RPMI8226 (cell line): ENCODE results near the gene LPP.

Experiments
- DNase-seq: peaks from one replicate; pipeline ENCODE4 v3.0.0-alpha.2; 2015

The LPP gene

DNA sequence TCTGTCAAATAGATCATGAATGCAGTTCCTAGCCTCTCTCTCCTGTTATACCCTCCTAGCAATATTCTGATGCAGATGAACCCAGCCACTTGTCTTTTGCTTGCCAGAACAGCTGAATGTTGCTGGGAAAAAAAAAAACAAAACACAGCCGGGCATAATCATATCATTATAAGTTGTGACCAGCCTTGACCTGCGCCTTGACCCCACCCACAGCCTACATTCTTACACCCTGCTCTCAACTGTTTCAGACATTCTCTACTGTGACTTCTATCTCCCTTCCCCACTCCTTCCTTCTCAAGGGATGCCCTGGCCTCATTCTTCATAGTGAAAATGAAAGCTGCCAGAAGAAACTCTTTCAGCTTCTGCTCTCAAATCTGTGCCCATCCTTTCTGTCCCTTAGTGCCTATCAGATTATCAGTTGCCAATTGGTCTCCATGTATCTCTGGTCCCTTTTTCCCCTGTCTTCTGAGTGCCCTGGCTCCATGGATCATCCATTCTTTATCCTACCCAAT, 628.7 kb downstream of the LPP start:
- no peak for DNase-seq

DNA sequence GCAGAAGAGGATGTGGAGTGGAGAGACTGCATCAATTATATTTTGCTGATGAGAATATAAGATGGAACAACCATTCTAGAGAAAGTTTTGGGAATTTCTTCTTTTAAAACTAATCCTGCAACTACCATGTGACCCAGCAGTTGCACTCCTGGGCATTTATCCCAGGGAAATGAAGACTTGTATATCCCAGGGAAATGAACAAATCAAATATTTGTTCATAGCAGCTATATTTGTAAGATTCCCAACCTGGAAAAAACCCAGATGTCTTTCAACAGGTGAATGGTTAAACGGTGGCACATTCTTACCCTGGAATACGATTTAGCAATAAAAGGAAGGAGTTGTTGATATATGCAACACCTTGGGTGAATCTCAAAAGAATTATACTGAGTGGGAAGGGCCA, 632.5 kb downstream of the LPP start:
- no peak for DNase-seq

DNA sequence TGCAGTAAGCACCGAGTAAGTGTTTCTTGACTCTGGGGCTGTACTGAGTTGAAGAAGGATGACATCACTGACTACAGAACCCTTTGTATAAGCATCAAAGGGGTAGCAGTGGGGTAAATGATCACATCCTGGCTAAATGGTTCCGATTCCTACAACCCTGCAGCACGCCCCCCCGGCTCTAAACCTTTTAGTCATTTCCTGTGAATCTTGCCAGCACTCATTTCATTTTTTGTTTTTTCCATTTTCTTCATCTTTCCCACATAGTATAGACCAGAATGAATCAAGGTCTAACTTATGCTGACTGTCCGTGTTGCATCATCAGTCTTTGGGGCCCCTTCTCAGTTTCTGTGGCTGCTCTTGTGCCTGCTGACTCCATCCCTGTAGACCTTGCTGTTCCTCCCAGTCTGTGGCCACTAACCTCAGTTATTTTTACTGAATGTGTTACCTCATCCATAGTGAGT, 634.7 kb downstream of the LPP start:
- DNase-seq, result no peak

DNA sequence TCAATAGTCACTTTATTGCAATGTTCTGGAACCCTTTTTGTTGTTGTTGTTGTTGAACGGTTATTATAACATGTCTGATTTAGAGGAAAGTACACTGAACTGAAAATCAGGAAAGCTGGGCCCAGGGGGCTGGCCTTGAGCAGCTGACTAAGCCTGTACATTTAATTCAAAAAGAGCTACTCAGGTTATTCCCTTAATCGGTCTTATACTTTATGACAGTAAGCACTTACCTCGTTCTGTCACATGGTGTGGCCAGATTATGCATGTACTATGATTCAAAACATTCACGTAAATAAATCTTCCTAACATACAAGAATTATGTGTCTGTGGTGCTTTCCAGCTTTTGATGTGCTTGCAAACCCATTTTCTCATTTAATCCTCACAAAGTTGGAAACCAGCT, 635.3 kb downstream of the LPP start:
- no peak for DNase-seq

DNA sequence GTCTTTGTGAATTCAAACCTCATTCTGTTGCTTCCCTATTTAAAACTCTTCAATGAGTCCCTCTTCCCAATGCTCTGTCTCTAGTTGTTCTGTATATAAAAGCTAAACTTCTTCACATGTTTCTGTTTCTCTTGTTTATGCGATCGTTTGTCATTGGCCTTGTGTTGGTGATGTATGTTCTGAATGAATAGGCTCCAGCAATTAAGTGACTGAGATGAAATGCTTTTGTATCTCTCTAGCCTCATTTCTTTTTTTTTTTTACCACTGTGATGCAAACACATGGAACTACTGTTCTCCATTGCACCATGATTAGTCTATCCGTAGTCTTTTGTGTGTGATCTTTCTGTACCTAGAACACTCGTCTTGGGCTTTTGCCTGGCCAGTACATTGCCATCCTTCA, 637.4 kb downstream of the LPP start:
- DNase-seq, result no peak

DNA sequence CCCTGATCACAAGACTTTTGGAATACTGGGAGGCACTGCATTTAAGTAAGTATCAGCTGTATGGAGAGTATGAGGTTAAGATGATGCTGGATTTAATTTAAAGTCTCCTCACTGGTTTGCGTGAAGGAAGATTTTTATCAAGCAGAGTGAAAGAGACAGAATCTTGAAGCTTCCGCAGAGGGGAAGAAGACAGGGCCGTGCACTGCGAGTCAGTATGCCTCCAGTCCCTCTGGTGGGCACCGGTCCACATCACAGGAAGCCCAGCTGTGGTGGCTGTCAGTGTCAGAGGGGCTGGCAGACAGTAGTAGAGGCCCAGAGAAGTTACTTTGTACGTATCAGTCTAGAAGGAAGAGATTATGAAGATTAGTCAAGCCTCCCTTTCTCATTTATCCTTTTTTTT, 638.8 kb downstream of the LPP start:
- DNase-seq, result peak; percentile 7

DNA sequence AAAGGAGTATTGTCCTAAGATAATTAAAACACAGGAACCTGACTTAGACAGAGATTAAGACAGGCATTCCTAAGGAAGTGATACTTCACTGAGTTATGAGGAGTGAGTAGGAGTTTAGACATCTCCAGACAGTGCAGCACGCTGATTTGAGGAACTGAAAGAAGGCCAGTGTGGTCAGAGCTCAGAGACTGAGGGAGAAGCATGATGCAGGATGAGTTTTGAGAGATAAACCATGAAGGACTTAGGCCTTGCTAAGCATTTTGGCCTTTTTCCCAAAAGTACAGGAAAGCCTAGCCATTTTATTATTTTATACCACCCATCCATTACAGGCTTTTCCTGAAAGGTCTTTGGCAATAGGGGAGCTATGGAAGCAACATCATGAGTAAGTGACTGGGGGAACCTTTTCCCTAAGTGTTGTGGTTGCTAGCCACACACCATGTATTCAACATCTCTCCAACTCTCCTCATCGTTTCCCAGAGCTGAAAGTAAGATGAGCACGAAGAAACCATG, 642.2 kb downstream of the LPP start:
- peak; percentile 53 for DNase-seq

DNA sequence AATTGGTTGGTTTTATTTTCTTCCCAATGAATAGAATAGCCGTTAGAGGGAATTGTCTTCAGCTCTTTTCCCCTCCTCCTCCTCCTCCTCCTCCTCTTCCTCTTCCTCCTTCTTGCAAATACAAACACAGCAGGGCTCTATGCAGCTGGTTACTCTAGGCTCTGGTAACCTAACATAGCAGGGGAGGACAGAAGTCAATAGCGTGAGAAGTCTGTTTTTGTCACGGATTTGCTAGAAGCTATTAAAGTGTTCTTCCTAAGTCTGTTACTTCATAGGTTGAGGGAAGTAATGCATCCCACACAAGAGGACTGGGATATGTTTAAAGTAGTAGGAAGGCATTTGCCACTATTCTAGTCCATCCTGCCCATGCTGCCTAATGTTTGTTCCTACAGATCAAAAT, 643.1 kb downstream of the LPP start:
- DNase-seq, result no peak

DNA sequence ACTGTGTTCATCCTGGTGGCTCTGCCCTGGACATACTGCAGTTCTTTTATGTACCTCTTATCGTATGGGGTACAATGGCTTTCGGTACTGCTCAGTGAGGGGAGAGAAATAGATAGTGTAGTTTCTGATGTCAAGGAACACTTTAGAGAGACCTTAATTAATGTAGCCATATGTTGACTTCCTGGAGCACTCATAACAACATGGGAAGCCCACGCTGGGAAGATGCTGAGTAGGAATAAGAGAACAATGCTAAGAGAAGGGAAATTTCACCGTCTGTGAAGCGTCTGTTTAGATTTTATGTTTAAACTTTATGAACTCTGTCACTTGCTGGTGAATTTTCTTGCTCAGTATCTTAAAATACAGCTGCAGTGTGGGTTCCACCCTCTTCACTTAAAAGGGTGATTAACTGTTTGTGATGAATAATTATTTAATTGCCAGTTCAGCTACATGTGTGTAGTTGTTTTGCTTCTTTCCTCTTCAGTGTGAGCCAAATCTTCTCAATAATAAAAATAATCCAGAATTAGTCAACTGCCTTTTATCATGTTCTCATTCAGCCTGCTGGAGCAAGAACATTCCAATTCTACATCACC, 644.7 kb downstream of the LPP start:
- DNase-seq, result no peak

DNA sequence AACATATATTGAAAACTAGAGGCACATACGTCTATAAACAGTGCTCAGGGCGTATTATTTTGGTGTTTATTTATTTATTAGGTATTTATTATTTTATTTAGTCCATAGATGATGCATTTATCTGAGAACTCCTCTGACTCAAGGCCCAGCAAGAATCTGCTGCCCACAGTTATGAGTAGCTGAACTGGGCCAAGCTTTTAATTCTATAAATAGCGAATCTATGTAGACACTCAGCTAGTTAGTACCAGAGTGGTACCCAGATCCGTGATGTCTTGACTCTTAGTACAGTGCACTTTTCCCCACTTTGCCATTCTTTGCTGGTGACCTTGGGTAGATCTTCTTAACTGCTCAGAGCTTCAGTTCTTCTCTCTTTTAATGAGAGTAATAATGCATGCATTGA, 647.4 kb downstream of the LPP start:
- DNase-seq, result no peak

DNA sequence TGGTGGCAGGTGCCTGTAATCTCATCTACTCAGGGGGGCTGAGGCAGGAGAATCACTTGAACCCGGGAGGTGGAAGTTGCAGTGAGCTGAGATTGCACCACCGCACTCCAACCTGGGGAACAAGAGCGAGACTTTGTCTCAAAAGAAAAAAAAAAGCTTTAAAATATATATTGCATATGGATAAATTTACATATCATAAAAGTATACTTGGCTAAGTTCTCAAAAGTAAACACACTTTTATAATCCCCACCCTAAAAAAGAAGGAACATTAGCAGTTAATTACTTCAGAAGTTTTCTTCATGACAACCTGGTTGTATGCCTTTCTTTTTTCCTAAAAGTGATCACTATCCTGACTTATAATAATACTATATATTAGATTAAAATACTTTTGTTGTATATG, 648.7 kb downstream of the LPP start:
- DNase-seq, result no peak

DNA sequence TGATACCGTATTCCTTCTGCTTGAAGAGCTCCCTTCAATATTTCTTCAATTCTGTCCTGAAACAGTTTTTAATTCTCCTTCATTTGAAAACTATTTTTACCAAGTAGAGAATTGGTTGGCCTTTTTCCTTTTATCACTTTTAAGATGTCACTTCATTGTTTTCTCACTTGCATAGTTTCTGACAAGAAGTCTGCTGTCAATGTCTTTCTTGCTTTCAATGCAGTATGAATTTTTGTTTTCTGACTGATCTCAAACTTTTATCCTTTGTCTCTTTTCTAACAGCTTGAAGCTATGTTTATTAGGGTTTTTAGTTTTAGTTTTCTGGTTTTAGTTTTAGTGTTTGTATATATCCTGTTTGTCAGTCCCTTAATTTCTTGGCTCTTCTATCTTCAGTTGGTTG, 653.0 kb downstream of the LPP start:
- no peak for DNase-seq

DNA sequence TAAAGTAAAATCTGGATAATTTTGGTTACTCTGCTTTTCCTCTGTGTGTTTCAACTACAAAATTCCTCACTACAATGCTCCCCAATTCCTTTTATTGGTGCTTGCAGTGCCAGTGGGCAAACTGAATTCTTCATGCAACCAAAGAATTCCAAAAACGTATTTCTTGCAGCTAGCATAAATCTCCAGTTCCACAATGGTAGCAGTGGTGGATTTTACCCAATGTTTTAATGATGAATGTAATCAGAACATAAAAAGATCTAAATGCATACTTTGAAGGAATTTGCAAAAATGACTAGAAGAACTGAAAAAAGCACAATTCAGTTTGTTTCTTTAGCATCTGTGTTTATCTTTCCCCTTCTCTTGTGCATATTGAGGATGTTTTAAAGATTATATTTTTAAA, 658.2 kb downstream of the LPP start:
- no peak for DNase-seq

DNA sequence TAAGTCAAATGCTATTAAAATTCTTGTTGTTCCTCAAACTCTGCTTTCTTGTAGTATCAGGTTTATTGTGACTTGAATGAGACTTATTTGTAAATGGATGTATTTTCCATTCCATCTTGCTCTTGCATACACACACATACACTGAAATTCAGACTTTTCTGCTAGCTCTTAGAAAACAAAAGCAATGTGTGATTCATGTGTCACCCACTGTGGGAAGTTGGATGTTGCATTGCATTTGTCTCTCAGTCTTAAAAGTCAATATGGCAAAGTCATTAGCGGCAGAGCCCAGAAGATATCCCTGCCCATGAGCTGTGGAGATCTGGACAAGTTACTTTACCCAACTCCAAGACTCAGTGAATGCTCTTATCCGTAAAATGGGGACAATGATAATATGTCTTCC, 660.6 kb downstream of the LPP start:
- no peak for DNase-seq

DNA sequence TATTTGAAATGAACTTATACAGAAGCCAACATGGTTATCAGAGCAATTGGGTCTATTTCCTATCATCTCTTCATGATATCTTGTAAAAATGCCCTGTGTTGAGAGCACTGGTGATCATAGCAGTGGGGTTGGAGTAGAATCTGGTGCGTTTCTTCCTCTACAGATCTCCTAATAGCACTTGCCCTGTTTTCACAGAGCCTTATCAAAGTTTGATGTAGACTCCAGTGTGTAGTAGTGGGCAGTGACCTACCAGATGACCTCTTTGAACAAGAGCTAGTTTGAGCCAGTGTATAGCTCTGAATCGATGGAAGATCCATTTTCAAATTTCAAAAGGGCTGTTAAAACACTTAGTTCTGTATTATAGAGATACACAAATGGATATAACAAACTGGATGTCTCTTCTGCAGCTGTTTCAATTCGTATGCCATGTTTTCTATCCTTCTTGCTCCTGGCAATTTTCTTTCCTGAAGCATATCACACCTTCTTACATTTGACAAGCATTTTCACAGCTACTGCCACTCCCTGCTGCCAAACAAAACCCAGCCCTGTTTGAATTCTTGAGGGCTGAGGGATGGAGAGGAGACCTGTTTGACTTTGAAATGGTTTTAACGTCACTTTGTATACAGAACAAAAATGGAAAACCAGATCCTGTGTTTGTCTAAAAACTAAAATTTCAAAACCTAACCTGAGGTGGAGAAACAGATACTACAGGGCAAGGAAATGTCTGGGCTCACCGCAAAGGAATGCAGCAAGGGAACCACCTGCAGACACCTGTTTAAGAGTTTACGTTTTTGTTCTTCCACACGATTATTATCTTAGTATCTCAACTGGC, 663.4 kb downstream of the LPP start:
- no peak for DNase-seq

DNA sequence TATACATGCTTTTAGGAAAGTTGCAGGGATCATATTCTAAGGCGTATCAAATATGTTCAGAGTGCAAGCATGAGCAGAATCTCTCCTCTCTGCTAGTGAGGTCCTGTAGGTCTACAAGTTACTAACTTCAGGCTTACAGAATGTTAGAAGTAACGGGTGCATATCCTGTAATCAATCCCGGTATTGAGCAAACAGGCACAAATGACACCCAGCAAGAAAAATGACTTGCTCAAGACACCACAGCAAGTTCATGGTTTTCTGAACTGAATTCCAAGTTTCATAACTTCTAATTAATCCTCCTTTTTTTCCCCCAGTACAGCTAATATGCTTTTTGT, 663.9 kb downstream of the LPP start:
- DNase-seq, result no peak

DNA sequence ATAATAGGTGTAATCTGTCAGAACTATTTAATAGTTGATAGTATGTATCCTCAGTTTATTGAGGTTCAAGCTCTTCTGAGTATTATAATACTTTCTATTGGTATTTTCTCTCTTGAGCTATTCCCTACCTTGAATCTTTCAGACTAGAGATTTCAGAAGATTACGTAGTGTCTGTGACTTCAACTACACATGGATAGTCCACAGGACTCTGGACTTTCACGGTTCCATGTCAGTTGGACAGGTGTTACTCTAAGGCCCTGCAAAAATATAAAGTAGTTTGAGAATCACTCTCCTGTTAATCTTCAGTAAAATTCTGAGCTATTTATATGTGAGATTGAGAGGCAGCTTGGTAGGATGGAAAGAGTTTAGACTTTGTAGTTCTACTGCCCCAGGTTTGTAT, 664.3 kb downstream of the LPP start:
- no peak for DNase-seq

DNA sequence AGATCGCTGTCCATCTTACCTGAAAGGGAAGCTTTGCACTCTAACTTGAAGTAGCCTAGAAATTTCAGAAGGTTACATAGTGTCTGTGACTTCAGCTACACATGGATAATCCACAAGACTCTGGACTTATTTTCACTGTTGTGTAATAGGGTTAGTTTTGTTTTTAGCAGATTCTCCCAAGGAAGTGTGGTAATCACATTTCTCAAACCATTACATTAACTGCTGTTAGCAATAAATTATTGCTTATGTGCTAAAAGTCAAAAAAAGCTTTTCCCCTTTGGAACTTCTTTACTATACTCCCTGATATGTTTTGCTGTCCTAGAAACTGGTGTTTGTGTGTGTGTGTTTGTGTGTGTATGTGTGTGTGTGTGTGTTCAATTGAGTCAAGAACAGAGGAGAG, 666.0 kb downstream of the LPP start:
- DNase-seq, result no peak

DNA sequence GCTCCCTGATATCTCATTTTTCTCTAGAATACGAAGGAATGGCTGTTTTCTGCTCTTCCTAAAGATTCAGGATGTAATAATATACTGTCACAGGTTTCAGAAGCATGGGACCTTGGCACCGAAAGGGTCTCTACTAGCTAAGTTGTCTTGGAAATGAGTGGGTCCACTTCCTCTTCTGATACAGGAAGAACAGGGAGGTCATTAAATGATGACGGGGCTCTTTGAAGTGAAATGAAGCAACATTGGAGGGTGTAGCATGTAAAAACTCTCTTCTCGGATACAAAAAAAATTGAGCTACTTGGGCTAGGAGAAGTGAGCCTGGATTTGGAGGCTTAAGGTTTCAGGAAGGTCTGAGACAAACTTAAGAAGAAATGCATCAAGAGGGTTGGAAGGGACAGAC, 668.0 kb downstream of the LPP start:
- no peak for DNase-seq

DNA sequence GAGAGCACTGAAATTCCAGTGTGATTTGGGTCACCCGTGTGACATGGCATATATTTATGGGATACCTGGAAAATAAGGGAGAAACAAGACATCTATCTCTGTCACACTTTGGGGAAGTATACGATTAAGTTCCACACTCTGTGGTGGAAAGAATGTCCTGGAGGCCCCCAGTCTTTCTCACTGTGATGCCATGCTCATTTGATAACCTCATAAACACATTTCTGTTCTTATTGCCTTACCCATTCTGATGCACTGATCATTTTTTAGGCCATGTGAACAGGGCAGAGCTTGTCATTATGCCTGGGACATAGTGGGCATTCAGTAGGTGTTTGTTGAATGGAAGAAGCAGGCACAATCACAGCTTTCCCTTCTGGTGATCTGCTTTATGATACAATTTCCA, 668.5 kb downstream of the LPP start:
- no peak for DNase-seq

DNA sequence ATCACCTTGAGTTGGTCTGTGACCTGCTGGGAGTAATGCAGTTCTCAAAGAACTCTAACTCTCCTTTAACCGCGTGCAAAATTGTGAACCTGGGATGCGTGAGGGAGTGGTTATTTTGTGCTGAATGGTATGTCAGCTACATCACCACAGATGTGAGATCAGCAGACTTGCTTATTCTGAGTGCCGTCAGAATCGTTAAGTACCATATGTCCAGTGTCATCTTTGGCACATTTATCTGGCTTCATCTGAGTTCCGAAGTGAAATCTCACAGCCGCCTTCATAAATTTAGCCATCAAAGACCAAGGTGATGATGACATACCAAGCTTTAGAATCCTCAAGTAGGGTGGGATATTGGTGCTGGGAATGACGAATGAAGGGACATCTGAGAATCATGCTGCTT, 670.6 kb downstream of the LPP start:
- no peak for DNase-seq

DNA sequence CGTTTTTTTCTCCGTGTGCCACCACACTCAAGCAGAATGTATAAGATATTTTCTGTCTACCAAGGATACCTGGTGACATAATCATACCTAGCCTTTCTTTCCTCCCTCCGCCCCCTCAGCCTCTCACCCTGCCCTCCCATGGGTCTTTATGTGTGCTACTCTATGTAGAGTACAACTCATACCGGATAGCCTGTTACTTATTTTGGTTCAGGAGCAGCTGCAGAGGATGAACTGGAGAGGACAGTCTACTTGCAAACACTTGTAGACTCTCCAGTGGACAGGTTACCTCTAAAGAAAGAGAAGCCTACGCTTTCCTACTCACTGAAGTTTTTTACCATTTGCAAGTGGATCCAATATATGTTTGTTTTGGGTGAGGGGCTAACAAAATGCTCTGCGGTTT, 671.9 kb downstream of the LPP start:
- no peak for DNase-seq

DNA sequence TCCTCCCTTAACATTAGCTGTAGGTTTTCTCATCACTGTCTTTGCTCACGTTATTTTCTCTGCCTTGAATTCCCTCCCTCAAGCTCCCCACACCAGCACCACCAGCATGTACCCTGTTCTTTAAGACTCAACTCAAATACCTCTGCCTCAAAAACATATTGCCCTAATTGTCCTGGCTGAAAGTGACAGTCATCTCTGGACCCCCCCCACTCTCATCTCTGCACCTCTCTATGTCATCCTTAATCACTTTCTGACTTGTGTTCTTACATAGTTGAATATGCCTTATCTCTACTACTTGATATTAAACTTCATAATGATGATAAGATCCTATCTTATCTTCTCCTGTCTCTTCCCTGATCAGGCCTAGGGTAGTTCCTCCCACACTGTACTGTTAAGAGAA, 672.6 kb downstream of the LPP start:
- no peak for DNase-seq

DNA sequence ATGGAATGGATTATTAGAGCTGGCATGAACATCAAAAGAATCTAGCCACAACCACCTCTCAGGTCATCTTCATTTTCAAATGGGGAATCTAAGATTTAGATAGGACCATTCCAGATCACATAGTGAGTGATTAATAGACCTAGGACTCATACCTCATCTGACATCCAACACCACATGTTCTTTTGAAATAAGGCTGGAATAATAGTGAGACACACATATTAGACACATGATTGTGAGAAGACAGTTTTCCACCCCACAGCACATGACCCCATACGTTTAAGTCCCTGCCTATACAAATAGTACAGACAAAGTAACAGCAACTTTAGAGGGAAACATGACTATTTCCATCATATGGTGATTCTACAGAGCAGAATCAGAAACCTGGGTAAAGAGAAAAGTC, 673.1 kb downstream of the LPP start:
- no peak for DNase-seq

DNA sequence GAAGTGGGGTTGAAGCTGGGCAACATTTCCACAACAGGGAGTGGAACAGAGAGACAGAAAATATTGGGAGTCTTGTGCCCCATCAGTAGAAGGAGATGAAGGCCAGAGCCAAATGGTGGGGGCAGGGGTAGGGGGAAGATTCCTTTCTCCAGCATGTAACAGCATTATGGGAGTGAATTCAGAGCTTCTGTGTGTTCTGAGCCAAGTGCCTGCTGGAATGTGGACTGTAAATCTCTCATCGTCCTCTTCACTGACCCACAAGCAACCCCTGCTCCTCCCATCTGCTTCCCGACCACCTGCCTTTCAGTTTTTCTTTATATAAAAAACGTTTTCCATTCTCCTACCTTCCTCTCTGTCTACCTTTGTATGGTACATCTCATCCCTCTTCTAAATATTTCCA, 673.6 kb downstream of the LPP start:
- DNase-seq, result no peak
